Vagina (tissue), 2 donors: ENCODE measurements around the gene TPRKB. TPM values are rescaled to one million over a fixed set of nuclear protein-coding genes. Genes with fewer than 3 reads are reported as not detected.
A peak's percentile ranks its signal among the peaks of the same experiment; 100 is the strongest.
"Not testable (repeated sequence)": the region's sequence is repeated elsewhere in the genome, so short reads cannot be mapped to it uniquely, and the experiment has no call there.

Experiments
- DNase-seq, 2 donors: peaks; one replicate each; pipeline ENCODE4 v3.0.0-alpha.2; 2017; ENCODE audit errors: extremely low spot score in 2 of 2
- H3K27ac ChIP-seq: fragments of 200-600 bp; sonication (generic); one replicate; pipeline ENCODE4 v1.5.1; 2019
- H3K27me3 ChIP-seq: fragments of 200-600 bp; sonication (generic); one replicate; pipeline ENCODE4 v1.5.1; 2019
- H3K36me3 ChIP-seq, 2 donors: fragments of 200-600 bp; sonication (generic); one replicate each; pipeline ENCODE4 v1.5.1; 2017 to 2019
- H3K4me1 ChIP-seq: fragments of 200-600 bp; sonication (generic); one replicate; pipeline ENCODE4 v1.5.1; 2019
- H3K4me3 ChIP-seq, 2 donors: fragments of 200-600 bp; sonication (generic); 1 replicate in 1 of 2; 2 replicates in 1 of 2; pipeline ENCODE4 v1.5.1; 2016 to 2019
- H3K9me3 ChIP-seq: fragments of 200-600 bp; sonication (generic); one replicate; pipeline ENCODE4 v1.5.1; 2019
- POLR2A ChIP-seq, 2 donors: fragments of 450-650 bp; IDR thresholded peaks; one replicate each; pipeline ENCODE4 v1.6.1; 2017; ENCODE audit warnings: antibody characterized with exemption in 2 of 2, mild to moderate bottlenecking in 2 of 2, moderate library complexity in 2 of 2
- POLR2AphosphoS5 ChIP-seq, 2 donors: sonication (generic); formaldehyde crosslinking; IDR thresholded peaks; one replicate each; pipeline ENCODE4 v1.9.0; 2017; ENCODE audit warnings: antibody characterized with exemption in 2 of 2, mild to moderate bottlenecking in 2 of 2, low read depth in 1 of 2; ENCODE audit not compliant: insufficient read depth in 1 of 2
- intact Hi-C: fragments of 100-400 bp; cut with DNase I; formaldehyde crosslinking; loops from one replicate; pipeline ENCODE4 v1.15.1; 2023
- total RNA-seq: library from RNA; depleted of rRNA; stranded (reverse); fragments of >200 nt; gene quantifications from one replicate; pipeline ENCODE4 v1.2.3, GENCODE V29; 2016
- TF ChIP-seq, protein P1 (sequence below), 3 experiments: fragments of 450-650 bp in 2 of 3; fragments of 200-600 bp in 1 of 3; sonication (generic) in 1 of 3; IDR thresholded peaks; one replicate each; pipeline ENCODE4 v1.5.1; 2017 to 2019; ENCODE audit warnings: antibody characterized with exemption in 3 of 3, mild to moderate bottlenecking in 2 of 3, moderate library complexity in 2 of 3

The TPRKB gene
- total RNA-seq: 18.9 TPM

DNA sequence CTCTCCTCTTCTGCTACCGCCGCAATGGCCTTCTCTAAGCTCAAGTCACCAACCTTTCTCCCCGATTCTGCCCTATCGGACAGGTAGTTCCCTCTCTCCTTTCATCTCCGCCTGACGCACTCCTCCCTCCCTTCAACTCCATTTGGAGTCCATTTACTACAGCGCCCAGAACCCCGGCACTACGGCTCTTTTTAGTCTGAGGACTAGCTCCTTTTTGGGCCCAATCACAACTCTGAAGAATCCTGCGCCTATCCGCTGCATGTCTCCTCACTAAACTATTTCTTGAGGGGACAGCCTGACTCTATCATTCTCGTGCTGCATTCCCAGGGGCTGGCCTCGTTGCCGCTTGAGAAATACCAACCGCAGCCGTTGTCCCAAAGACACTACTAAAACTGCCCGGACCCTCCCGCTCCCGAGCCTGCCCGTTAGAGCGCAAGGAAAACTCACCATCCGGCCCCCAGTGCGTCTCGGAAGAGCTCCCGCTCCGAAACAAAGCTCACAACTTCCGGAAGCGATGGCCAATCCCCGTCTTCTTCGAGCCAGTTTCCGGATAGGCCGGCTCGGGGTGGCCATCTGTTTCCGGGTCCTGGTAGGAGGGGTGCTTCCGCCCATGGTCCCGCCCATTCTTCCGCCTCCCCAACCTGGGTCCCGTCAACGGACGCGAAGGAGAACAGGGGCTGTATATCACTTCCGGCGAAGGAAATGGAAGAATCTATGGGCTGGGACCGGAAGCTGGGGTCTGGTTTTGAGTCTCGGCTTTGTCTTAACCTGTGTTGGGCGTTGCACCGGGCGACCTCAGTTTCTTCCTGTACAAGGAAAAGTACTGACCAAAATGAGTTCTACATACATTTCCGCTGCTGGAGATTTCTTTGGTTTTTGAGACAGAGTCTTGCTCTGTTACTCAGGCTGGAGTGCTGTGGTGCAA lies at the start of gene TPRKB:
Gene TPRKB (minus strand): TSS at position 491 of the 925 bp plus-strand sequence. CDS start 2,776 bp downstream, outside the sequence.
- H3K4me3 ChIP-seq: peak within 1 kb of the TSS; percentile 78 to 86
- H3K27ac ChIP-seq: peak within 1 kb of the TSS; percentile 54
- TF ChIP-seq, protein P1, sequence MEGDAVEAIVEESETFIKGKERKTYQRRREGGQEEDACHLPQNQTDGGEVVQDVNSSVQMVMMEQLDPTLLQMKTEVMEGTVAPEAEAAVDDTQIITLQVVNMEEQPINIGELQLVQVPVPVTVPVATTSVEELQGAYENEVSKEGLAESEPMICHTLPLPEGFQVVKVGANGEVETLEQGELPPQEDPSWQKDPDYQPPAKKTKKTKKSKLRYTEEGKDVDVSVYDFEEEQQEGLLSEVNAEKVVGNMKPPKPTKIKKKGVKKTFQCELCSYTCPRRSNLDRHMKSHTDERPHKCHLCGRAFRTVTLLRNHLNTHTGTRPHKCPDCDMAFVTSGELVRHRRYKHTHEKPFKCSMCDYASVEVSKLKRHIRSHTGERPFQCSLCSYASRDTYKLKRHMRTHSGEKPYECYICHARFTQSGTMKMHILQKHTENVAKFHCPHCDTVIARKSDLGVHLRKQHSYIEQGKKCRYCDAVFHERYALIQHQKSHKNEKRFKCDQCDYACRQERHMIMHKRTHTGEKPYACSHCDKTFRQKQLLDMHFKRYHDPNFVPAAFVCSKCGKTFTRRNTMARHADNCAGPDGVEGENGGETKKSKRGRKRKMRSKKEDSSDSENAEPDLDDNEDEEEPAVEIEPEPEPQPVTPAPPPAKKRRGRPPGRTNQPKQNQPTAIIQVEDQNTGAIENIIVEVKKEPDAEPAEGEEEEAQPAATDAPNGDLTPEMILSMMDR (IDR thresholded peaks at IDR 0.05): no peak
- peak in 1 of 2 donors; percentile 31 for TF ChIP-seq POLR2A (IDR thresholded peaks at IDR 0.05)
- TF ChIP-seq POLR2AphosphoS5 (IDR thresholded peaks at IDR 0.05; ENCODE audit: insufficient read depth in 1 of 2, low read depth in 1 of 2): peak; percentile 94 to 97
- peaks cover 0 to 20% of the 10 kb centered on the region in 2 donors for H3K36me3 ChIP-seq
- H3K4me1 ChIP-seq: peaks cover 17% of the 10 kb centered on the region
- H3K9me3 ChIP-seq: no peaks in the 10 kb centered on the region
- intact Hi-C loops: loop anchor here (10.0 kb wide), 1 partner anchor 748 kb away; the partner anchor contains the start of genes CCDC142 and TTC31
- peak in 1 of 2 donors; percentile 92 for DNase-seq
- H3K27me3 ChIP-seq: no peaks in the 10 kb centered on the region

DNA sequence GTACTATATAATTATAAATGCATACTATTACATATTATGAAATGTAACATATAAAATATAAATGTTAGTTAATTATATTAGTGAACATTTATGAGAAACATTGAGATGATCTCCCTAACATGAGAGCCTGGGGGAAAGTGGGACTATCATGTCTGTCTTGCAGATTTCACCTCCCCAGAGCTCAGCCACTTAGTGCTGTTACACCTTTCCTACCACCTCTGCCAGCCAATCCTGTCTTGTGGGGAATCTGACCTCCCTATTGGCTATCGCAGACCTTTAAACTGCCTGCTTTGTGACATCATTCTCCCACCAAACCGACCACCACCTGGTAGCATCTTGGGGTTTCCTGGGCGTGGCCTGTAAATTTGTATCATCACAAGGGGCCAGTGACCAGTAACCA lies 46.7 kb upstream of the TPRKB start, which contains the start of gene C2orf78:
Gene C2orf78 (plus strand): TSS at position 301 of the 400 bp plus-strand sequence. CDS start 127 bp downstream, outside the sequence.
- H3K9me3 ChIP-seq, H3K36me3 ChIP-seq, H3K4me3 ChIP-seq, DNase-seq, intact Hi-C loops, H3K27ac ChIP-seq, H3K27me3 ChIP-seq, H3K4me1 ChIP-seq: not testable (repeated sequence)

DNA sequence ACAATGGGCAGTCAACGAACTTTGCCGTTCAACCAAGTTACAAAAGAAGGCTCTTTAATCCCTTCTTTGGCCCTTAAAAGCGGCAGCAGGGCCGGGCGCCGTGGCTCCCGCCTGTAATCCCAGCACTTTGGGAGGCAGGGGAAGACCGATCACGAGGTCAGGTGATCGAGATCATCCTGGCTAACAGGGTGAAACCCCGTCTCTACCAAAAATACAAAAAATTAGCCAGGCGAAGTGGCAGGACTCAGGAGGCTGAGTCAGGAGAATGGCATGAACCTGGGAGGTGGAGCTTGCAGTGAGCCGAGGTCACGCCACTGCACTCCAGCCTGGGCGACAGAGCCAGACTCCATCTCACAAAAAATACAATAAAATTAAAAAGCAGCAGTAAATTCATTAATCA lies 46.3 kb upstream of the TPRKB start:
- H3K36me3 ChIP-seq, intact Hi-C loops, DNase-seq, H3K9me3 ChIP-seq, H3K4me3 ChIP-seq, H3K27ac ChIP-seq, H3K27me3 ChIP-seq, H3K4me1 ChIP-seq: not testable (repeated sequence)

DNA sequence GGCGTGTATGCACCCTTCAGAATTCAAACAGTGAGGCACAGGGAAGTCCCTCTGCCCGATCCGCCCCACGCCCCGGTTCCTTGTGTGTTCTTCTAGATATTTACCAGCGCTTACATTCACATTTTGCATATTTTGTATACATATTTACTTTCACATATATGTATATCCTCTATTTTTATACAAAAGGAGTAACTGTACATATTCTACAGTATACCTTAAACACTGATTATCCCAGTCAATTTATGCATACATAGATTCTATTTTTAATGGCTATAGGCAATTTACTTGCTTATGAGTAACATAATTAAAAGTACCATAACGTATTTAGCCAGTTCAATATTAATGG lies 43.1 kb upstream of the TPRKB start:
- Histone ChIP-seq H3K36me3 (peaks cover 0 to 5% of the 10 kb centered on the region in 2 donors), H3K27ac (peak overlapping the region; percentile 95), H3K9me3 (no peaks in the 10 kb centered on the region), H3K4me1 (peaks cover 27% of the 10 kb centered on the region), H3K27me3 (no peaks in the 10 kb centered on the region), H3K4me3 (peak overlapping the region; percentile 77 to 90)
- intact Hi-C loops: no loop called here
- TF ChIP-seq POLR2AphosphoS5 (IDR thresholded peaks at IDR 0.05; ENCODE audit: insufficient read depth in 1 of 2, low read depth in 1 of 2): no peak
- TF ChIP-seq, protein P1 (IDR thresholded peaks at IDR 0.05): no peak
- TF ChIP-seq POLR2A (IDR thresholded peaks at IDR 0.05): no peak
- DNase-seq: no peak

DNA sequence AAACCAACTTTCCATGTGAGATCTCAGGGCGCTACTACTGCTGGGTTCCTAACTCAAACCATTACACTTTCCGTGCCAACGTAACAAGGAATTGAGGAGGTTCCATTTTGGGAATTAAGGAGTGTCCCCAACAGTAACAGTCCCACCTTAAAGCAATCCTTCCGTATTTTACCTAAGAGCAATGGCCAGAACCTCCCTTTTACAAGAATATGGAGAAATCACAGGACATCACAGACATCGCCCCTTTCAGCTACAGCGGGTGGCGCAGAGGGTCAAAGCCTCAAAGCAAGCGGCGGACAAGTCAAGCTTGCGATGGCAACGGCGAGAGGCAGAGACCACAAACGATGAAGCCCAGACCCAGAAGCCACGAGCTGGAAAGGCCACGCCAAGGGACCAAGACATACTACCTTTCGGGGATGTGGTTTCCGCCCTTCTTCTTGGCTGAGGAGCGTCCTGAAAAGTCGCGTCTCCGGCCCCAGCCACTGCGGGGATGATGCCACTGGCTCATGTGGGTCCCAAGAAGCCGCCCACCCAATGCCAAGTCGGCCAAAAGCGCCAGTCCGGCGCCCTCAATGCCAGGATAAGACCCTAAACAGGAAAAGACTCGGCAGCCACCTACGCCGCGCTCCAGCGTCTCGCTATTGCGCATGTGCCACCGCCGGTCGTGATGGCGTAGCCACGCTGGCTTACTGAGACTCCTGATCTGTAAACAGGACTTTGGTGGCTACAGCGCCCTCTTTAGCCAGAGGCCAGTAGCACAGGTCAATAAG lies 42.5 kb upstream of the TPRKB start, which contains the start of gene DUSP11:
Gene DUSP11 (minus strand): TSS at position 637 of the 770 bp plus-strand sequence. CDS start 129 bp downstream, at position 508.
- H3K4me3 ChIP-seq: peak within 1 kb of the TSS; percentile 77 to 90
- H3K4me1 ChIP-seq: peaks cover 27% of the 10 kb centered on the region
- peak within 1 kb of the TSS; percentile 95 for H3K27ac ChIP-seq
- intact Hi-C loops: no loop called here
- H3K27me3 ChIP-seq: no peaks in the 10 kb centered on the region
- DNase-seq: peak; percentile 90 to 97
- TF ChIP-seq POLR2AphosphoS5 (IDR thresholded peaks at IDR 0.05; ENCODE audit: insufficient read depth in 1 of 2, low read depth in 1 of 2) (peak; percentile 93 to 96), POLR2A (IDR thresholded peaks at IDR 0.05) (no peak)
- TF ChIP-seq, protein P1 (IDR thresholded peaks at IDR 0.05): peak; percentile 92 to 93 (median 93)
- H3K9me3 ChIP-seq: no peaks in the 10 kb centered on the region
- H3K36me3 ChIP-seq: peaks cover 0 to 10% of the 10 kb centered on the region in 2 donors

DNA sequence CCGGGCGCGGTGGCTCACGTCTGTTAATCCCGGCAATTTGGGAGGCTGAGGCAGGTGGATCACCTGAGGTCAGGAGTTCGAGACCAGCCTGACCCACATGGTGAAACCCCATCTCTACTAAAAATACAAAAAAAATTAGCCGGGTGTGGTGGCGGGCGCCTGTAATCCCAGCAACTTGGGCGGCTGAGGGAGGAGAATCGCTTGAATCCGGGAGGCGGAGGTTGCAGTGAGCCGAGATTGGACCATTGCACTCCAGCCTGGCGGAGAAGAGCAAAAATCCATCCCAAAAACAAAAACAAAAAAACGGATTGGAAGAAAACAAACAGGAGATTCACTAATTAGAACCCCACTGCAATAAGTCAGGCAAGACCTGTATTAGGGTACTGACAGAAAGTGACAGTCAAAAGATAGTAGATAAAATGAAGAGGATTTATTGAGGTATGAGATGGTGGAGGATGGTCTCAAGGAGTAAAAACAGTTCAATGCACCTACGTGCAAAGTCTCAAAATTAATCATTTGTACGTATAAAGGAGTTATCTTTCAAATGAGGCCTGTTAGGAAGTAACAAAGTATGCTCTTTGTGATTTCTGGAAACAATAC lies 41.8 kb upstream of the TPRKB start:
- H3K27me3 ChIP-seq, H3K9me3 ChIP-seq, DNase-seq, intact Hi-C loops: not testable (repeated sequence)
- peaks cover 27% of the 10 kb centered on the region for H3K4me1 ChIP-seq
- H3K36me3 ChIP-seq: peaks cover 0 to 17% of the 10 kb centered on the region in 2 donors
- peak overlapping the region; percentile 77 to 90 for H3K4me3 ChIP-seq
- H3K27ac ChIP-seq: peak overlapping the region; percentile 95
